Measurements from ENCODE around the gene SDHA.
A peak's percentile ranks its signal among the peaks of the same experiment; 100 is the strongest.
"Not testable (repeated sequence)": the region's sequence is repeated elsewhere in the genome, so short reads cannot be mapped to it uniquely, and the experiment has no call there.

Gene SDHA

DNA sequence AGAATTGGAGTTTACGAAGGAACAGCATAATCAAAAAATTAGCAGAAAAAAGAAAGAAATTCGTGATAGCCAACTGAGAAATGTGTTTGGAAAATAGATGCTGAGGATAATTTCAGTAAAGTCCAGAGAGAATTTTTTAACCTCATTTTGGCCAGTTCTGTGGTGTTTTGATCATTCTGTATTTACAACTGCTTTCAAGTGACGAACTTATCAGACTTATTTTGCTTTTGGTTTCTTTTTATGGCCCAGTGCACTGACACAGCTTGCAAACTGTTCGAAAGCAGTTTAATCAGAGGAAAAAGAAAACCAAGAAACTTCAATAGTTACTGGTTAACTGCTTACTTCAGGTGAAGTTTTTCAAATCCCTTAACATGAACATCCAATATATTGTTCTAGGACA lies 1.9 kb downstream of the SDHA start:
- DNase-seq (ENCODE audit: low read depth, low spot score), result no peak
- TF ChIP-seq CTCF (IDR thresholded peaks at IDR 0.05; ENCODE audit: low read depth, low read length), result no peak
- in situ Hi-C loops (cut with HindIII; ENCODE audit: low sequenced_read_pairs), result no loop called here

DNA sequence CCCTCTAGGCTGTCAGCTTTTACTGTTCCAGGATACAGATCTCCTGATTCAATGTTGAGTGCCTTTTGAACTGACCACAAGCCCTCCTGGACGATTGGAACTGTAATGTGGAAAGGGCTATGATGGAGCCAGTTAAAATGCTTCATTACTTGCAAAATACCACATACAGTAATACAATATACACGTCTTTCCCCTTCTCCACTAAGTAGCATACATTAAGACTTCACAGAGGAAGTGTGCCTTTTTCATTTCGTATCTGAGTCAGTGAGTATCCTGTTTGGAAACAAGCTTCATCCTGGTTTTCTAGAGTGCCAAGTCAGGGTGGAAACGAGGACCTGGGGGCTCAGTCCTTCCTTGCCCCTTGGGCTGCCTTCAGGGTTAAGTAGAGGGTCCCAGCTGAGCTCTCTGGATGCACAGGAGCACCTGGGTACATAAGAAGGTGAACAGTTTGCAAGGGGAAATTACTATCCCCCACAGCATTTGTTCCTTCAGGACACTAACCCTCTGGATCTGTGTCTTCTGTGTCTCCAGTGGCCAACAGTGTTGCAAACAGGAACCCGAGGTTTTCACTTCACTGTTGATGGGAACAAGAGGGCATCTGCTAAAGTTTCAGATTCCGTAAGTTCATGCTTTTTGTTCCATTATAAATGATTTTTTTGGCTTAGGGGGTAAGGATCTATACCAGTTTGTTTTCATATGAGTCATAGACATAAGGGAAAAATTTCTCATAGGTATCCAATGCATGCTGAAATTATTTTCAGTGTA lies 5.0 kb downstream of the SDHA start:
- in situ Hi-C loops (cut with HindIII; ENCODE audit: low sequenced_read_pairs); DNase-seq (ENCODE audit: low read depth, low spot score); H3K4me3 ChIP-seq (ENCODE audit: low read depth, low read length): not testable (repeated sequence)

More for the DNA sequence above, 1.9 kb downstream of the SDHA start:
- peak overlapping the region; percentile 90 for H3K4me3 ChIP-seq (ENCODE audit: low read depth, low read length)

GRCh38 chr5:223791-224190 lies 5.7 kb downstream of the SDHA start:
- in situ Hi-C loops (cut with HindIII; ENCODE audit: low sequenced_read_pairs), result no loop called here
- H3K4me3 ChIP-seq (ENCODE audit: low read depth, low read length), result no peak overlapping the region
- no peak for TF ChIP-seq CTCF (IDR thresholded peaks at IDR 0.05; ENCODE audit: low read depth, low read length)
- no peak for DNase-seq (ENCODE audit: low read depth, low spot score)

- in situ Hi-C loops (cut with HindIII; ENCODE audit: low sequenced_read_pairs), result no loop called here
- no peak for DNase-seq (ENCODE audit: low read depth, low spot score)
- H3K4me3 ChIP-seq (ENCODE audit: low read depth, low read length), result no peak overlapping the region
- no peak for TF ChIP-seq CTCF (IDR thresholded peaks at IDR 0.05; ENCODE audit: low read depth, low read length)
Measured at GRCh38 chr5:225334-225733, 7.2 kb downstream of the SDHA start.

DNA sequence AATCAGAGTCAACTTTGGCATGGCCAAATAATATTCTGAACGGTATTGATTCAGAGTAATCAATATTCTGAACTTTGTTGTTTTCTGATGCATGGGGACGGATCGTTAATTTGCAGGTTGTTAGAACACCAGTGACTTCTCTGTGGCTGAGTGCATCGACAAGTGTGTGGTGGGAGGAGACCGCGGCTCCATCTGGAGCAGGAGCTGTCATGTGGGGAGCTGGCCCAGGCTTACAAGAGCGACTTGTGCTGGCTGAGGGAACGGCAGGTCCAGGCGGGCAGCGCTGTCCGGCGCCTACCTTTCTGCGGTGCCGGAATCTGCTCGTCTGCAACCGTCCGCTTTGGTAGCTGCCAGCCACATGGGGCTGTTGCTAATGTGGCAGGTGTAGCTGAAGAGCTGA lies 9.3 kb downstream of the SDHA start:
- H3K4me3 ChIP-seq (ENCODE audit: low read depth, low read length); DNase-seq (ENCODE audit: low read depth, low spot score); in situ Hi-C loops (cut with HindIII; ENCODE audit: low sequenced_read_pairs): not testable (repeated sequence)

DNA sequence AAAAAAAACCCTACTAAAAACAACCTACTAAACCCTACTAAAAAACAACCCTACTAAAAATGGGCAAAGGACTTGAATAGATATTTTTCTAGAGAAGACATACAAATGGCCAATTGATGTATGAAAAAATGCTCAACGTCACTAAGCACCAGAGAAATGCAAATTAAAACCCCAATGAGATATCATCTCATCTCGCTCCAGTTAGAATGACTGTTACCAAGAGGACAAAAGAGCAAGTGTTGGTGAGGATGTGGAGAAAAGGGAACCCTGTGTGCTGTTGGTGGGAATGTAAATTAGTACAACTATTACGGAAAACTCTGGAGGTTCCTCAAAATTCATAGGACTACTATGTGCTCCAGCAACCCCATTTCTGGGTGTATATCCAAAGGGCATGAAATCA lies 10.8 kb downstream of the SDHA start:
- in situ Hi-C loops (cut with HindIII; ENCODE audit: low sequenced_read_pairs), result no loop called here
- no peak for DNase-seq (ENCODE audit: low read depth, low spot score)
- TF ChIP-seq CTCF (IDR thresholded peaks at IDR 0.05; ENCODE audit: low read depth, low read length), result no peak
- H3K4me3 ChIP-seq (ENCODE audit: low read depth, low read length), result no peak overlapping the region

DNA sequence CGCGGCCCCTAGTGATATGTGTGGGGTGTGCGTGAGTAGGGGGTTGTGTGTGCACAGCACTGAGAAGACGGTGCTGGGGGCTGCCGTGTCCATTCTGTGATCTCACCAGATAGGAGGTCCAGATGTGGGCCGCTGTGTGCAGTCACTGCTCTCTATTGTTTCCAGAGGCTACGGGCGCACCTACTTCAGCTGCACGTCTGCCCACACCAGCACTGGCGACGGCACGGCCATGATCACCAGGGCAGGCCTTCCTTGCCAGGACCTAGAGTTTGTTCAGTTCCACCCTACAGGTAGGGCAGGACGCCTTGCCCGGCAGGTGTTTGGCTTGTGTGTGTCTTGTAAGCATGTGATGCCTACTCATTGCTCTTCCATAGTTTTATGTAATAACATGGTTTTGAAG lies 12.6 kb downstream of the SDHA start:
- TF ChIP-seq CTCF (IDR thresholded peaks at IDR 0.05; ENCODE audit: low read depth, low read length), result no peak
- no peak overlapping the region for H3K4me3 ChIP-seq (ENCODE audit: low read depth, low read length)
- in situ Hi-C loops (cut with HindIII; ENCODE audit: low sequenced_read_pairs), result no loop called here
- DNase-seq (ENCODE audit: low read depth, low spot score), result no peak

DNA sequence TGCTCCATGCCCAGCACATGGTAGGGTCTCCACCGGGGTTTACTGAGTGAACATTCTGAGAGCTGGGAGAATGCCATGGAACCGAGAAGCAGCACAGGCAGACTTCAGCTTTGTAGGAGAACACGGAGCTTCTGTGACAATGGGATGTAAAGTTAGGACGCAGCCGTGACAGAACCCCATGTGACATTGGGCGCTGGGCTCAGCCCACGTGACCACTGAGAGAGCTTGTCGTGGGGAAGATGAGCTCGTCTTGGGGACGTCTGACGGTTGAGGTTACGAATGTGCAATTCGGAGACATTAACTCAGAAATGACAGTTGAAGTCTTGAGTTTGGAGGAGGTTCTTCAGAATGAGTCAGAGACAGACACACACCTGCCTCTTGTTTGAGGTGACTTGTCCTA lies 13.5 kb downstream of the SDHA start:
- no peak overlapping the region for H3K4me3 ChIP-seq (ENCODE audit: low read depth, low read length)
- in situ Hi-C loops (cut with HindIII; ENCODE audit: low sequenced_read_pairs), result no loop called here

DNA sequence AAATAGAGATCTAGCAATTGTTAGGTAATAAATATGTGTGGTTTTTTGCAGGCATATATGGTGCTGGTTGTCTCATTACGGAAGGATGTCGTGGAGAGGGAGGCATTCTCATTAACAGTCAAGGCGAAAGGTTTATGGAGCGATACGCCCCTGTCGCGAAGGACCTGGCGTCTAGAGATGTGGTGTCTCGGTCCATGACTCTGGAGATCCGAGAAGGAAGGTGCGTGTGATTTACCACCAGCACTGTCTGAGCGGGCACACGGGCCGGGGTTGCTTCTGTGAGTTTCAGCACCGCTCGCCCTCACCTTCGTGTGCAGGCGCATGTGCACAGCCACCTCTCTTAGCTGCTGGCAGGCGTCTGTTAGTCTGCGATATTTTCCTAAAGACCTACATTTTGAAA lies 15.3 kb downstream of the SDHA start:
- in situ Hi-C loops (cut with HindIII; ENCODE audit: low sequenced_read_pairs); H3K4me3 ChIP-seq (ENCODE audit: low read depth, low read length): not testable (repeated sequence)

More for the DNA sequence above, 13.5 kb downstream of the SDHA start:
- DNase-seq (ENCODE audit: low read depth, low spot score), result no peak
- no peak for TF ChIP-seq CTCF (IDR thresholded peaks at IDR 0.05; ENCODE audit: low read depth, low read length)

More for the DNA sequence above, 15.3 kb downstream of the SDHA start:
- DNase-seq (ENCODE audit: low read depth, low spot score), result not testable (repeated sequence)

Data from astrocyte of the spinal cord (primary cell).